GM21367 (cell line): Measurements from ENCODE around the gene COL4A2.
A peak's percentile ranks its signal among the peaks of the same experiment; 100 is the strongest.
"Not testable (repeated sequence)": the region's sequence is repeated elsewhere in the genome, so short reads cannot be mapped to it uniquely, and the experiment has no call there.

Experiments
- ATAC-seq: cut with Tn5 transposase; IDR thresholded peaks from one replicate; pipeline ENCODE4 v1.9.1; 2021; ENCODE audit not compliant: unreplicated experiment

The COL4A2 gene

GRCh38 chr13:110450016-110450900 is 143.2 kb downstream of the COL4A2 start:
- ATAC-seq = no peak

GRCh38 chr13:110450941-110451730 is 144.1 kb downstream of the COL4A2 start:
- no peak for ATAC-seq

GRCh38 chr13:110453091-110453490 is 146.0 kb downstream of the COL4A2 start:
- not testable (repeated sequence) for ATAC-seq

DNA sequence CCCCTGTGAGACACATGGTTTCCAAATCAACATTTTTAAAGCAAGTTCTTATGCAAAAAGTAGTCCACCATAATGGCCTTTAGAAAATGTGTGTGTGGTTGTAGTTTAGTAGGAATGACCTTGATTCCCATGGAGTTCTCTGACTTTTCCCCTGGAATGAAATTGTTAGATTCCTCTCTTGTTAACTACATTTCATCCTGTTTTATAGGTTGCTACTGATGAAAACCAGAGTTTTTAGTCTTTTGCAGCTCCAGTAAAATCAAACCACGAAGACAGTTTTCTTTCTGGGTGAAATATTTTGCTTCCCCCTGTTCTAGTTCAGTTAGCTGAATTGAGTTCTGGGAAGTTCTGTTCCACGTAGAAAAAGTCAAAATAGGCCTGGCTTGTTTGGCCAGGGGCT is 146.7 kb downstream of the COL4A2 start:
- ATAC-seq = no peak

- no peak for ATAC-seq
Measured at GRCh38 chr13:110454227-110454859, 147.3 kb downstream of the COL4A2 start.

DNA sequence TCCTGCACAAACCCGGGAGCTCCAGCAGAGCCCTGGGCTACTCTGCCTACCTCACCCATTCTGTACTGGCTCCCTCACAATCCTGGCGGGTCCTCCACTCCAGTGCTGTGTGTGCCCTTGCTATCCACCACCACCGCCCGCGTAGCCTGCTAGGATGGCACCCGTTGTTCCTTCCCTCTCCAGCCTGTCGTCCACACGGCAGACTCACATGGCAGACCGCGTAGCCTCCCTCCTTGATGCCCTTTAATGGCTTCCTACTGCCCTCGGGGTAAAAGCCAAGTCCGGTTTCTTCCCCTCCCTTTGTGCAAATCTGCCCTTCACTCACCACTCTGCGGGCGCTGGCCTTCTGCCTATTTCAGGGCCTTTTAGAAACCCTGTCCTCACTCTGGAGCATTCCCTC is 147.9 kb downstream of the COL4A2 start:
- ATAC-seq = no peak

- no peak for ATAC-seq
Measured at GRCh38 chr13:110455444-110455843, 148.4 kb downstream of the COL4A2 start.

- ATAC-seq = peak; percentile 99
Measured at GRCh38 chr13:110455941-110456340, 148.9 kb downstream of the COL4A2 start.

GRCh38 chr13:110456550-110456949 is 149.5 kb downstream of the COL4A2 start:
- ATAC-seq = no peak

GRCh38 chr13:110457361-110457760 is 150.3 kb downstream of the COL4A2 start:
- no peak for ATAC-seq

- no peak for ATAC-seq
Measured at GRCh38 chr13:110458017-110458416, 150.9 kb downstream of the COL4A2 start.

DNA sequence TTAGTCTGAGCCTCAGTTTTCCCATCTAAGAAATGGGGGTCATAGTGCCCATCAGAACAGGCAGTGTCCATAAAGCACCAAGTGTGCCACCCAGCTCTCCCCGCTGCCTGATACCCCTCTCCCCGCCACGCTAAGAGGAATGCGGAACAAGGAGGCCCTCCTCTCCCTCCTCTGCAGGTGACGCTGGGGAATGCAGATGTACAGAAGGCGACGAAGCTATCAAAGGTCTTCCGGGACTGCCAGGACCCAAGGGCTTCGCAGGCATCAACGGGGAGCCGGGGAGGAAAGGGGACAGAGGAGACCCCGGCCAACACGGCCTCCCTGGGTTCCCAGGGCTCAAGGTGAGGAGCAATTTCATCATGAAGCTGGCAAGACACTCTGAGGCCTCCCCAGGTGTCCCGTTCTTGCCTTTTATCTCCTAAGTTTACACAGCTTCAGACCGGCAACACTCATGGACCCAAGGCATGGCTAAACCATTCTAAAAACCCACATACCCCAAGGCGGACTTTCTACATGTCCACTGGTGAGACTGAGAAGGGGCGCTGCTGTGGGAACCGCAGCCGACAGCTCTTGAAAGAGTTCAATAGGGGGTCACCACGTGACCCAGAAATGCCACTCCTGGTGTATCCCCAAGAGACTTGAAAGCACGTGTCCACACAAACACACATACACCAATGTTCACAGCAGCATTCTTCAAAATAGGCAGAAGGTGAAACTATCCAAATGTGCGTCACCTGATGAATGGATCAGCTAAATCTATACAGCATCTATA is 151.7 kb downstream of the COL4A2 start:
- no peak for ATAC-seq

DNA sequence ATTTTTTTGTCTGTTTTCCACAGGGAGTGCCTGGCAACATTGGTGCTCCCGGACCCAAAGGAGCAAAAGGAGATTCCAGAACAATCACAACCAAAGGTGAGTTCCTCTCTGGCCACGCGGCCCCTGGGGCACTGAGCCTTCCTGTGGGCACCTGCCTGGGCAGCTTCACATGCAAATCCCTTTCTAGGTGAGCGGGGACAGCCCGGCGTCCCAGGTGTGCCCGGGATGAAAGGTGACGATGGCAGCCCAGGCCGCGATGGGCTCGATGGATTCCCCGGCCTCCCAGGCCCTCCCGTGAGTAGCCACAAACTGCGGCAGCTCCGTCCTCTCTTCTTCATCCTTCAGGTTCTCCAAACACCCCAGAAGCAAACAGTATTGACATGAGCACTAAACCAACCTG is 155.0 kb downstream of the COL4A2 start:
- no peak for ATAC-seq

- no peak for ATAC-seq
Measured at GRCh38 chr13:110463156-110463555, 156.1 kb downstream of the COL4A2 start.

- no peak for ATAC-seq
Measured at GRCh38 chr13:110463871-110464510, 156.9 kb downstream of the COL4A2 start.

DNA sequence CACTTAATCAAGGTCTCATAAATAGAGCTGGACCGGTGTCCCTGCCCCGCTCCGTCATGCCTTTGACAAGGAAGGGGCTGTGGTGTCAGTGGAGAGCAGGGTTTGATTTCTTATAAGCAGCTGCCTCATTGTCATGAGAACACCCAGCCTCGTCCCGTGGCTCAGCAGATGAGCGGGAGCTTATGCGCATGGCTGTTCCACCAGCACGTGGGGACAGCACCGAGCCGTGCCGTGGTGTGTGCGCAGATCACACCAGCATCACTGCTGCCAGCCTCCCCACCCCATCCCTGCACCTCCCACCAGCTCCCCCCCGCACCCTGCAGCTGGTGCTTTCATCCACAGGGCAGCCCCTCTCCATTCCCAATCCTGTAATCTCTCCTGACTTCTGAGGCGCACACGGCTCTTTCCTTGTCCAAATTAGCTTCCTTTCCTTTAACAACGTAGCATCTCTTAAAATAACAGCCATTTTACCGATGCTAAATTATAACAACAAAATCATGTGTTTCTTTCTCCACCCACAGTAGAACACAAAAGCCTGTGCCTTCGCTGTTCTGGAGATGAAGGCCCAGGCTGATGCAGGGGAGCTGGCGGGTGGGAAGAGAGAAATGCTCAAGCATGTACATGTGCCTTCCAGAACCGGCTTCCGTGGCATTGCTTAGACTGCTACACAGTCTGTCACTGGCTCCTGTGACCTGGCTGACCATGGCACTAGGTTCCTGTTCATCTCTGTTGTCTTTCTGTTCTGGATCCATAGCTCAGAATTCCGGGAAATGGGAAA is 157.7 kb downstream of the COL4A2 start:
- ATAC-seq = no peak

- ATAC-seq = no peak
Measured at GRCh38 chr13:110465696-110466095, 158.6 kb downstream of the COL4A2 start.

- no peak for ATAC-seq
Measured at GRCh38 chr13:110466266-110466915, 159.3 kb downstream of the COL4A2 start.

DNA sequence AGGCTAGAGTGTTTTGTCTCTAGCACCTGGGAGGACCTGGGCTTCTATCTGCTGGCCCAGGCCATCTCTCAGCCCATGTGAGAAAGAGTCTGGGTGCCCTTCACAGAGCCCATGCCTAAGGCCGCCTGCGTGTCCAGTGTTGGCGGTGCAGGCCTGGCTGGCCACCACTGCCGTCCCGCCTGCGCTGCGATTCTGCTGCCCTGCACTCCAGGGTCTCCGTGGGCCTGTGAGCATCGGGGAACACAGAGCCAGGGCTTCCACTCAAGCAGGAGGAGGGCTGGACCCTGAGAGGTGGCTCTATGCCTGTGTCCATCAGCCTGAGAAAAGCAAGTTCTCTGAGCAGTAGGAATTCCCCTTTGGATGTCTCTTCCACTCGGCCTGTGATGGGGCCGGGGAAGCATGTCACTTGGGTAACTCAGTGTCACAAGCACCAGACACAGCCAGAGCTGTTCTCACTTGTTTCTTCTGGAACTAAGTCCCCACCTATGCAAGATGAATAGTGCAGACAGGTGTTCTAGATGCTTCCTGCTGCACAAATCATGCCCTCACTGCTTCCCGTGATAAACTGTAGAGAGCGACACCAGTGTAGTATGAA is 160.5 kb downstream of the COL4A2 start:
- ATAC-seq = no peak
